ENCODE results near the gene JOSD2. TPM values are rescaled to one million over a fixed set of nuclear protein-coding genes. Genes with fewer than 3 reads are reported as not detected.
A peak's percentile ranks its signal among the peaks of the same experiment; 100 is the strongest.

JOSD2 gene
- total and polyA plus RNA-seq, 9 donors, result 15.0 to 42.5 (median 24.2) TPM; not detected in 1

DNA sequence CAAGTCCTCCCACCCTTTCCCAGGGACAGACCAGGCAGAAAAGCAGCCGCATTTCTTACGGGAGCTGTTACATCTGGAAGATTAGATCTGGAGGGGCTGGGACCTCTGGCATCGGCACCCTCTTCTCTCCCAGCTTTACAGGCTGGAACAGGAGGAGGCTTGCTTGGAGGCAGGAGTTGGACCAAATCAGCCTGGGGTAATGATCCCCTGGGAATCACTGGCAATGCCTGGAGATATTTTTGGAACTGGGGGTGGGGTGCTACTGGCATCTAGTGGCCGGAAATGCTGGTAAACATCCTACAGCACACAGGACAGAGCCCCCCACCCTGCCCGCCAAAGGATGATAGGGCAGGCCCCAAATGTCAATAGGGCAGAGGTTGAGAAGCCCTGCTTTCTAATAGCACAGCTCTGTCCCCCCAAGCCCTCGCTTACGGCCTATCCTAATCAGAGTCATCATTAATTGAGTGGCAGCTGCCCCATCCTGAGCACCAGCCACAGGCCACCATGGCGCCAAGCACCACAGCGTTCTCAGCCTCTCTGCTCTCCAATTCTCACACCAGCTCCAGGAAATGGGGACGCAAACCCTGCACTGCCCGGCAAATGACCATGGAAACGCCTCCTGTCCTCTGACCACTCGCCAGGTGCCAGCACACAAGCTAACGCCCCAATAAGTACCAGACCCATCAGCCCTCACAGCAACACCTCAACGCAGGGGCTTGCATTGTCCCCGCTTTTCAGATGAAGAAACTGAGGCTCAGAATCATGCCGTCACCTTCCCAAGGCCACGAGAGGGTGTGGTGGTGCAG is 36.6 kb upstream of the JOSD2 start:
- Histone ChIP-seq H3K4me3 (no peak overlapping the region), H3K4me1 (ENCODE audit: insufficient read depth) (no peaks in the 10 kb centered on the region), H3K9me3 (no peaks in the 10 kb centered on the region), H3K27ac (no peak overlapping the region), H3K36me3 (no peaks in the 10 kb centered on the region), H3K27me3 (no peaks in the 10 kb centered on the region)
- TF ChIP-seq EP300 (IDR thresholded peaks at IDR 0.05) (no peak), POLR2A (IDR thresholded peaks at IDR 0.05) (no peak), CTCF (IDR thresholded peaks at IDR 0.05) (no peak)
- no peak for DNase-seq
- intact Hi-C loops (cut with DNase I), result loop anchor here in 1 of 4 donors (10.0 kb wide), 1 partner anchor 237 kb away; no protein-coding TSS in a partner anchor
- 66 to 73% (median 71%) methylated on average over 18 of the region's 18 CpGs for WGBS, 3 donors

- 80 to 81% (median 81%) methylated on average over 29 of the region's 29 CpGs for WGBS, 3 donors
- intact Hi-C loops (cut with DNase I), result loop anchor here in 1 of 4 donors (10.0 kb wide), 1 partner anchor 238 kb away; no protein-coding TSS in a partner anchor
- no peak overlapping the region for H3K27ac ChIP-seq
- no peak for DNase-seq
- H3K4me1 ChIP-seq (ENCODE audit: insufficient read depth), result no peaks in the 10 kb centered on the region
- no peaks in the 10 kb centered on the region for H3K27me3 ChIP-seq
- H3K36me3 ChIP-seq, result no peaks in the 10 kb centered on the region
- no peak overlapping the region for H3K4me3 ChIP-seq
- H3K9me3 ChIP-seq, result no peaks in the 10 kb centered on the region
- TF ChIP-seq POLR2A (IDR thresholded peaks at IDR 0.05) (no peak), EP300 (IDR thresholded peaks at IDR 0.05) (no peak)
Measured at GRCh38 chr19:50546527-50547221, 35.7 kb upstream of the JOSD2 start.

DNA sequence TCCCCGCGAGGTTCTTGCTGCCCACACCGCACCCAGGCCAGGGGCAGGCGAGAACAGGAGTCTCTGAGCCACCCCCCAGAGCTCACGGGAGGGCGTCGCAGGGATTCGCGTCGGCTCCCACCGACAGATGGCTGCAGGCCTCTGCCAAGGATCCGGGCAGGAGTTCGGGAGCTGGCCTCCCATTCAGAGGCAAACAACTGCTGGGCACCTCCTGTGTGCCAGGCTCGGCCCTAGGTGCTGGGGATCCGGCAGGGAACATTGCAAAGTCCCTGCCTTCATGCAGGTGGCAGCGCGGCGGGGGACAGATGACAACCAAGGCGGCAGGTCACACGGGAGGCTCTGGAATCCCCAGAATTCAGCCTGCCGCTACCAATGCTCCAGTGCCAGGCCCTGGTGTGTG is 32.0 kb upstream of the JOSD2 start:
- H3K27ac ChIP-seq, result no peak overlapping the region
- no peak for TF ChIP-seq EP300 (IDR thresholded peaks at IDR 0.05)
- no peak for TF ChIP-seq CTCF (IDR thresholded peaks at IDR 0.05)
- no peak for TF ChIP-seq POLR2A (IDR thresholded peaks at IDR 0.05)
- no peak overlapping the region for H3K4me3 ChIP-seq
- no peak for DNase-seq
- 81 to 88% (median 86%) methylated on average over 21 of the region's 21 CpGs for WGBS, 3 donors
- no peaks in the 10 kb centered on the region for H3K9me3 ChIP-seq
- no peaks in the 10 kb centered on the region for H3K36me3 ChIP-seq
- intact Hi-C loops (cut with DNase I), result loop anchor here in 1 of 4 donors (10.0 kb wide), 1 partner anchor 242 kb away; no protein-coding TSS in a partner anchor
- H3K4me1 ChIP-seq (ENCODE audit: insufficient read depth), result no peaks in the 10 kb centered on the region
- no peaks in the 10 kb centered on the region for H3K27me3 ChIP-seq

GRCh38 chr19:50537769-50538230 is 26.8 kb upstream of the JOSD2 start:
- Histone ChIP-seq H3K36me3 (no peaks in the 10 kb centered on the region), H3K27ac (no peak overlapping the region), H3K4me1 (ENCODE audit: insufficient read depth) (no peaks in the 10 kb centered on the region), H3K4me3 (no peak overlapping the region), H3K9me3 (no peaks in the 10 kb centered on the region), H3K27me3 (no peaks in the 10 kb centered on the region)
- TF ChIP-seq POLR2A (IDR thresholded peaks at IDR 0.05), result no peak
- TF ChIP-seq CTCF (IDR thresholded peaks at IDR 0.05), result no peak
- no peak for TF ChIP-seq EP300 (IDR thresholded peaks at IDR 0.05)
- intact Hi-C loops (cut with DNase I), result no loop called here
- DNase-seq, result peak in 3 of 5 donors; percentile 37 to 55 (median 40)
- WGBS, 3 donors, result 24 to 27% (median 27%) methylated on average over 15 of the region's 15 CpGs
